Lung microvascular endothelial cell (primary cell): ENCODE results near the gene HNF1A. TPM values are rescaled to one million over a fixed set of nuclear protein-coding genes. Genes with fewer than 3 reads are reported as not detected.

Experiments used
- DNase-seq, 2 donors: peaks; one replicate each; pipeline versions ENCODE4 v3.0.0 to v3.0.0-alpha.2; 2010; ENCODE audit warnings: low read depth in 2 of 2
- total RNA-seq: library from RNA; depleted of rRNA; stranded (reverse); fragments of >200 nt; gene quantifications from 2 replicates; pipeline ENCODE4 v1.2.1, GENCODE V29; 2014

The HNF1A gene
- total RNA-seq, 1 donor from 2014 or later: not detected

DNA sequence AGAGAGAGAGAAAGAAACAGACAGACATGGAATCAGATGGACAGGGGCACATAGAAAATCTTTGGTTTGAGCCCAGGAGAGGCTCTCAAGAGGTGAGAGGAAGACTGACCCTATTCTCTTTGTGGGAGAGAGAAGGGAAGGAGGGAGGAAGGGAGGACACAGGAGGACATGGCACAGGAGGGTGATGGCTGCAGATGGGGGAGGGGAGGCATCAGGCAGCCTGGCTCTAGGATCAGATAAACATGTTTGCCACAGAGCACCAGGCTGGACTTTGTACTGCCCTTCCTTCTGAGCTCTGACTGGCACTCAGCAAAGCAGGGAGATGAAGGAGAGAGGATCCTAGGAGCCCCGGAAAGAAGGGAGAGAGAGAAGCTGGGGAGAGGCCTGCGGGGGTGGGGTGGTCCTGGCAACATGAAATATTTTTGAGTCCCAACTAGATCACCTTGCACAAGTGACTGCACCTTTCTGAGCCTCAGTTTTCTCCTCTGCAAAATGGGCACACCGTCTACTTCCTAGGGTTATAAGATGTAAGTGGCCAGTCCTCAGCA, 6.1 kb downstream of the HNF1A start:
- DNase-seq: no peak

DNA sequence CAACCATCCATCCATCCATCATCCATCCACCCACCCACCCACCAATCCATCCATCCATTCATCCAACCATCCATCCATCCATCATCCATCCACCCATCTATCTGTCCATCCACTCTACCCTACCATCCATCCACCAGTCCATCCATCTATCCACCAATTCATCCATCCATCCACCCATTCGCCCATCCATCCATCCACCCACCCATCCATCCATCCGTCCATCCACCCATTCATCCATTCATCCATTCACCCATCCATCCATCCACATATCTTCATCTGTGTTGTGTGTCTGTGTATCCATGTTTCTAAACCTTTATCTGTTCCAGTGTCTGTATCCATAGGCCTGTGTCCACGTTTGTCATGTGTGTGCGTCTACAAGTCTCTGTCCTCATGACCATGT, 9.9 kb downstream of the HNF1A start:
- DNase-seq: no peak

DNA sequence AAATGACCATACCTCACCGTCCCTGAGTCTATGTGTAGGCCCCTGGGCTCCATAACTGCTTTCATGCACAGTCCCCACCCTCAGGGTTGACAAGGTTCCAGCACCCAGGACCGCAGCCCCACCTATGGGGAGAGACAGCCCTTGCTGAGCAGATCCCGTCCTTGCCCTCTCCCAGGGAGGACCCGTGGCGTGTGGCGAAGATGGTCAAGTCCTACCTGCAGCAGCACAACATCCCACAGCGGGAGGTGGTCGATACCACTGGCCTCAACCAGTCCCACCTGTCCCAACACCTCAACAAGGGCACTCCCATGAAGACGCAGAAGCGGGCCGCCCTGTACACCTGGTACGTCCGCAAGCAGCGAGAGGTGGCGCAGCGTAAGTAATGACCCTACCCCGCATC, 10.3 kb downstream of the HNF1A start:
- no peak for DNase-seq

DNA sequence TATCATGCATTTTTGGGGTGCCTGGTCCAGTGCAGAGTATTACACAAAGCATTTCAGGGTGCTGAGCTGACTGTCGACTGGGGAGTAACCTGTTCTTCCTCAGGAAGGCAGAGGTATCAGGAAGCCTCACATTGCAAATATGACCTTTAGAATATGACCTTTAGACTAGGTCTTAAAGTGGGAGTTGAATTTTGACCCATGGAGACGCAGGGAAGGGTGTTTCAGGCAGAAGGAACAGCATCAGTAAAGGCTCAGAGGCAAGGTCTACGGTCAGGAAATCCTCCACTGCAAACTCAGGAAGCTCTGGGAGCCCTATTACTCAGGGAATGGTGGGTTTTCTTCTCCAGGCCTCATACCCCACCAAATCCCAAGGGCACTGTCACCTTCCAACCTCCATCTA, 11.3 kb downstream of the HNF1A start:
- DNase-seq: no peak

DNA sequence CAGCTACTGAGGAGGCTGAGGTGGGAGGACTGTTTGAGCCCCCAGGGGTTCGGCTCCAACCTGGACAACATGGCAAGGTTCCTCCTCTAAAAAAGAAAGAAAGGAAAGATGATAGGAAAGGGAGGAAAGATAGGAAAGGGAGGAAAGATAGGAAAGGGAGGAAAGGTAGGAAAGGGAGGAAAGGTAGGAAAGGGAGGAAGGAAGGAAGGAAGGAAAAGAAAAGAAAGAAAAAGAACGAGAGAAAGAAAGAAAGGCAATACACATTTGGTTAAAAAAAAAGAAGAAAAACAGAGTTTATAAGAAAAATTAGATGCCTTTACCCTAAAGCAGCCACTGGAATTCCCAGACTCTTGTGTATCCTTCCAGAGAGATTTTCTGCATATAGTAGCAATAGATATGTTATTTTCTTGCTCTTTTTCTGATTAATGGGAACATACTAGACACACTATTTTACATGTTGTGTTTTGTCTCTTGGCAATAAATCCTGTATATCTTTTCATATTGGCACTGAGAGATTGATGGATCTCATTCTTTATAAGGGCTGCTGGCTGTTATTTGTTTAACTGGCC, 12.2 kb downstream of the HNF1A start:
- DNase-seq: no peak

DNA sequence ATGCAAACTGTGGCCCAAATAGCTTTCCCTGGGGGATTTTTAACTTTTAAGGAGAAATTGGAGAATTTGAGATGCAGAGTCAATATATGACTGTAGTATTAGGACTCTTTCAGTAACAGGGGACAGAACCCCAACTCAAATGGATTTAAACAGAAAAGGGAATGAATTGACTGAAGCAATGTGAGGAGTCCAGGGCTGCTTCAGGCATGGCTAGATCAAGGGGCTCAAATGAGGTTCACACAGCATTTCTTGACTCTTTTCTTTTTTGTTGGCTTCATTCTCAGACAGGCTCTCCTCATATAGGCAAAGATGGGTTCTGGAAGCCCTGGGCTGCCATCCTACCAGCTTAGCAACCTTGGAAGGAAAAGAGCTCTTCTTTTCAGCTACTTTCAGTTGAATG, 13.6 kb downstream of the HNF1A start:
- DNase-seq: no peak

DNA sequence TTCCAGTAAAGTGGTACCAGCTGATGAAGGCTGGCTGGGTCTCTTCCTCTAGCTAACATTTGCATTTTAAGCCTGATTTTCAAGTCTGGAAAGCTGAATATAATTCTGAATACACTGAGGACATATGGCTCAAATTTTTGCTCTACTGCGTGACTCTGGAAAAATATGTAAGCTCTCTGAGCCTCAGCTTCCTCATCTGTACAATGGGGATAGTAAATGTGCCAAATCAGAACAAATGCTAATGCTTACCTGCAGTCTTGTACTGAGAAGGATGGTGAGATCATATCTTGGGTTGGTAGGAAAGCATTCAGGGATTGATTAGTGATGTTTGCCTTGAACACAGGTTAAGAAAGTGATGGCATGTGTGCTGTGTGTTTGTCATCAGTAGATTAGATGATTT, 14.6 kb downstream of the HNF1A start:
- DNase-seq: no peak

DNA sequence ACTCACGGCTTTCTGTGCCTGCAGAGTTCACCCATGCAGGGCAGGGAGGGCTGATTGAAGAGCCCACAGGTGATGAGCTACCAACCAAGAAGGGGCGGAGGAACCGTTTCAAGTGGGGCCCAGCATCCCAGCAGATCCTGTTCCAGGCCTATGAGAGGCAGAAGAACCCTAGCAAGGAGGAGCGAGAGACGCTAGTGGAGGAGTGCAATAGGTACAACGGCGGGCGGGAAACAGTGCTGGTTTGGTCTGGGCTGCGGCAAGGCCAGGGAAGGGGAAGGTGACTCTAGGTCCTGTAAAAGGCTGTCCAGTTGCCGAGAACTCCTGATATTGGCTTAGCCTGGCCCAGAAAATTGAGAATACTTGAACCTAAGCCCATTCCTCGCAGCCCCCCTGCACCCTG, 15.2 kb downstream of the HNF1A start:
- DNase-seq: no peak

DNA sequence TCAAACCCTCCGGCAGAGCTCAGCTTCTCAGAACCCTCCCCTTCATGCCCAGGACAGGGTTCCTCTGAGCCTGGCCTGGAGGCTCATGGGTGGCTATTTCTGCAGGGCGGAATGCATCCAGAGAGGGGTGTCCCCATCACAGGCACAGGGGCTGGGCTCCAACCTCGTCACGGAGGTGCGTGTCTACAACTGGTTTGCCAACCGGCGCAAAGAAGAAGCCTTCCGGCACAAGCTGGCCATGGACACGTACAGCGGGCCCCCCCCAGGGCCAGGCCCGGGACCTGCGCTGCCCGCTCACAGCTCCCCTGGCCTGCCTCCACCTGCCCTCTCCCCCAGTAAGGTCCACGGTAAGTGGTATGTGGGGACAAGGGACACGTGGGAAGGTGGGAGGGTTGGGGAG, 15.7 kb downstream of the HNF1A start:
- no peak for DNase-seq

DNA sequence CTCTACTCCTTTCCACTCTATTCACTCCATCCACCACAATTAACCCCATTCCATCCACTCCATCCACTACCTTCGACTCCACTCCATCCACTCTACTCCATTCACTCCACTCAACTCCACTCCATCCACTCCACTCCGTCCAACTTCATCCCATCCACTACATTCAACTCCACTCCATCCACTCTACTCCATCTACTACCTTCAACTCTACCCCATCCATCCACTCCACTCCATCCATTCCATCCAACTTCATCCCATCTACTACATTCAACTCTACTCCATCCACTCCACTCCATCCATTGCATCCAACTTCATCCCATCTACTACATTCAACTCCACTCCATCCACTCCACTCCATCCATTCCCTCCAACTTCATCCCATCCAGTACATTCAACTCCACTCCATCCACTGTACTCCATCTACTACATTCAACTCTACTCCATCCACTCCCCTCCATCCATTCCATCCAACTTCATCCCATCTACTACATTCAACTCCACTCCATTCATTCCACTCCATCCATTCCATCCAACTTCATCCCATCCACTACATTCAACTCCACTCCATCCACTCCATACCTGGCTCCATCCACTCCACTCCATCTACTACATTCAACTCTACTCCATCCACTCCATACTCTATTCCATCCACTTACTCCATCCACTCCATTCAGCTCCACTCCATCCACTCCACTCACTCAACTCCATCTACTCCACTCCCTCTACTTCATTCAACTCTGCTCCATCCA, 16.4 kb downstream of the HNF1A start:
- peak in 1 of 2 donors; percentile 23 for DNase-seq

DNA sequence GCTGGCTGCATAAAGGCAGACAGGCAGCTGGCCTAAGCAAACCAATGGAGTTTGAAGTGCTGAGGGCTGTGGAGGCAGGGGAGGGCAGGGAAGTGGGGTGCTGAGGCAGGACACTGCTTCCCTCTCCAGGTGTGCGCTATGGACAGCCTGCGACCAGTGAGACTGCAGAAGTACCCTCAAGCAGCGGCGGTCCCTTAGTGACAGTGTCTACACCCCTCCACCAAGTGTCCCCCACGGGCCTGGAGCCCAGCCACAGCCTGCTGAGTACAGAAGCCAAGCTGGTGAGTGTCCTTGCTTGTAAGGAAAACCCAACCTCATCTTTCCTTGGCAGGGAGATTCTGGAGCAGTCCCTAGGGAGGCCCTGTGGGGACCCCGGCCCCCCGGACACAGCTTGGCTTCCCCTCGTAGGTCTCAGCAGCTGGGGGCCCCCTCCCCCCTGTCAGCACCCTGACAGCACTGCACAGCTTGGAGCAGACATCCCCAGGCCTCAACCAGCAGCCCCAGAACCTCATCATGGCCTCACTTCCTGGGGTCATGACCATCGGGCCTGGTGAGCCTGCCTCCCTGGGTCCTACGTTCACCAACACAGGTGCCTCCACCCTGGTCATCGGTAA, 17.9 kb downstream of the HNF1A start:
- no peak for DNase-seq

DNA sequence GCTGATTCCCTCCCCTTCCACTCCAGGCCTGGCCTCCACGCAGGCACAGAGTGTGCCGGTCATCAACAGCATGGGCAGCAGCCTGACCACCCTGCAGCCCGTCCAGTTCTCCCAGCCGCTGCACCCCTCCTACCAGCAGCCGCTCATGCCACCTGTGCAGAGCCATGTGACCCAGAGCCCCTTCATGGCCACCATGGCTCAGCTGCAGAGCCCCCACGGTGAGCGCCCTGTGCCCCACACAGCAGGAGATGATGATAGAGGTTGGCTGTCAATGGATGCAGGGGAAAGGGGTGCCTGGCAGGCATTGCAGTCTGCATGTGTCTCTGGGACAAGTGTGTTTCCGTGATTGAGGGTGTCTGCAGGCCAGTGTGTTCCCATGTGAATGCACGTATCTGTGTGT, 19.1 kb downstream of the HNF1A start:
- no peak for DNase-seq

DNA sequence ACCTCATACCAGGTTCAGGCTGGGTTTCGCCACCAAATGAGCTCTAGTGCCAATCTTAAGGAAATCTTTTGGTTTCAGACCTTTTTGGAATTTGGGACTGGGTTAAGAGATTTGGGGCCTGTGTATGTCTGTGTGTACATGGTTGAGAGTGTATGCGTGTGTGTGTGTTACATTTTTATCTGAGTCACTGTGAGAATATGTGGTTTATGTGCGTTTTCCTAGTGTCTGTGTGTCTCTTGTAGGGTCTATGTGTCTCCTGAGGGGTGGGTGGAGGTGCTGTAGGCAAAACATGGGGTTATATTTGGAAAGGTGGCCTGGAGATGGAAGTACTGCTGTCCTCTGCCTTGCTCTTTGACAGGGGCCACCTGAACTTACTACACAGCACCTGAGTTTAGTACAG, 20.1 kb downstream of the HNF1A start:
- no peak for DNase-seq

DNA sequence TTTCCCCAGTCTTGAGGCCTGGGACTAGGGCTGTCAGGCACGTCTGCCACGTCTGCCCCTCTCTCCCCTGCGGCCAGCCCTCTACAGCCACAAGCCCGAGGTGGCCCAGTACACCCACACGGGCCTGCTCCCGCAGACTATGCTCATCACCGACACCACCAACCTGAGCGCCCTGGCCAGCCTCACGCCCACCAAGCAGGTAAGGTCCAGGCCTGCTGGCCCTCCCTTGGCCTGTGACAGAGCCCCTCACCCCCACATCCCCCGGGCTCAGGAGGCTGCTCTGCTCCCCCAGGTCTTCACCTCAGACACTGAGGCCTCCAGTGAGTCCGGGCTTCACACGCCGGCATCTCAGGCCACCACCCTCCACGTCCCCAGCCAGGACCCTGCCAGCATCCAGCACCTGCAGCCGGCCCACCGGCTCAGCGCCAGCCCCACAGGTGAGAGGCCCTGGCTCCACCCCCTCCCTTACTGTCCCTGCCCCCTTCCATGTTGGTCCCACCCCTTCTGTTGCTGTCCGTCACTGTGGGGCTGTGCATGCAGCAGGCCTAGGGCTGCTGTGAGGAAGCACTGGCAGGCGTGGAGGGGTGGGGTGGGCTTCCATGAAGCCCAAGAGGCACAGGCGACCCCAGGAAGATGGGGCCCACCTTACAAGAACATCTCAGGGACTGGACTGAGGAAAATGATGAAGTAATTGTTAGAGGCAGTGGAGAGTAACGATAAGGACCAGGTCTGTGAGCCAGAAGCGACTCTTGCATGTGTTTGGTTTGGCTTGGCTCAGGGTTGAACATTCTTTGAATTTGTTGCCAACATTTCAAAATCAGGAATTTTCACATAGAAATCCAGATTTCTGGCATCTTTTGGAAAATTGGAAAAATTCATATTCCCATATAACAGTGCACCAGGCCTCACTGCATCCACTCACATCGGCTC, 21.1 kb downstream of the HNF1A start:
- DNase-seq: peak in 1 of 2 donors; percentile 36

DNA sequence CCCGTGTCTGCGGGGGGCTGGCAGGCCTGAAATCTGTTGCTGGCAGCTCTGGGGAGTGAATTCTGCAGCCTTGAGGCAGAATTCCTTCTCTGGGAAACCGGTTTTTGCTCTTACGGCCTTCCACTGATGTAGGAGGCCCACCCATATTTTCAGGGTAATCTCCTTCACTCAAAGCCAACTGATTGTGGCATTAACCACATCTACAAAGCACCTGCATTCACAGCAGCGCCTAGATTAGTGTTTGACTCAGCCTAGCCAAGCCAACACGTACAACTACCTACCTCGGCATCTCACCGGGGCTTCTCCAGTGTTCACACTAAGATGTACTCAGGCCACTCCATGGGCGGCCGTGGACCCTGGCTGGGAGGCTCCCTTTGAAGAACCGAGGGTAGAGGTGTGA, 22.2 kb downstream of the HNF1A start:
- no peak for DNase-seq

DNA sequence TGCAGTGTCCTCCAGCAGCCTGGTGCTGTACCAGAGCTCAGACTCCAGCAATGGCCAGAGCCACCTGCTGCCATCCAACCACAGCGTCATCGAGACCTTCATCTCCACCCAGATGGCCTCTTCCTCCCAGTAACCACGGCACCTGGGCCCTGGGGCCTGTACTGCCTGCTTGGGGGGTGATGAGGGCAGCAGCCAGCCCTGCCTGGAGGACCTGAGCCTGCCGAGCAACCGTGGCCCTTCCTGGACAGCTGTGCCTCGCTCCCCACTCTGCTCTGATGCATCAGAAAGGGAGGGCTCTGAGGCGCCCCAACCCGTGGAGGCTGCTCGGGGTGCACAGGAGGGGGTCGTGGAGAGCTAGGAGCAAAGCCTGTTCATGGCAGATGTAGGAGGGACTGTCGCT, 22.7 kb downstream of the HNF1A start:
- no peak for DNase-seq

DNA sequence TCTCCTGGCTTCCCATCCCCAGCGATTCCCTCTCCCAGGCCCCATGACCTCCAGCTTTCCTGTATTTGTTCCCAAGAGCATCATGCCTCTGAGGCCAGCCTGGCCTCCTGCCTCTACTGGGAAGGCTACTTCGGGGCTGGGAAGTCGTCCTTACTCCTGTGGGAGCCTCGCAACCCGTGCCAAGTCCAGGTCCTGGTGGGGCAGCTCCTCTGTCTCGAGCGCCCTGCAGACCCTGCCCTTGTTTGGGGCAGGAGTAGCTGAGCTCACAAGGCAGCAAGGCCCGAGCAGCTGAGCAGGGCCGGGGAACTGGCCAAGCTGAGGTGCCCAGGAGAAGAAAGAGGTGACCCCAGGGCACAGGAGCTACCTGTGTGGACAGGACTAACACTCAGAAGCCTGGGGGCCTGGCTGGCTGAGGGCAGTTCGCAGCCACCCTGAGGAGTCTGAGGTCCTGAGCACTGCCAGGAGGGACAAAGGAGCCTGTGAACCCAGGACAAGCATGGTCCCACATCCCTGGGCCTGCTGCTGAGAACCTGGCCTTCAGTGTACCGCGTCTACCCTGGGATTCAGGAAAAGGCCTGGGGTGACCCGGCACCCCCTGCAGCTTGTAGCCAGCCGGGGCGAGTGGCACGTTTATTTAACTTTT, 23.6 kb downstream of the HNF1A start:
- DNase-seq: peak in 1 of 2 donors; percentile 51

DNA sequence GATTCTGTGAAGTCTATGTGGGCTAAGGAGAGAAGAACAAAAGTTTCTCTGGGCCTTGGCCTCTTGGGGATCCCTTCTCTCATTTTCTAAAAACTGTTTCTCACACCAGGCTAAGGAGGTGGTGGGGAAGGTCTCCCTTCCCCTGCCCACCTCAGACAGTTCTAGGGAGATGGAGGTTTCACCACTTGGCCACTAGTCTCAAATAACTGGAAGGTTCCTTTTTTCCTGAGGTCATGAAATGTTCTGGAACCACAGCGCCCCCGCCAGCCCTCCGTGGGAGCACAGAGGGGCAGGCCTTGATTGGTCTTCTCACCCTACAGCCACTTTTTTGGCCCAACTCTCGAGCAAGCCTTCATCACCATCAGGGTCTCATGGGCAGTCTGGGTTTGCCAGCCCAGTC, 25.3 kb downstream of the HNF1A start:
- no peak for DNase-seq

DNA sequence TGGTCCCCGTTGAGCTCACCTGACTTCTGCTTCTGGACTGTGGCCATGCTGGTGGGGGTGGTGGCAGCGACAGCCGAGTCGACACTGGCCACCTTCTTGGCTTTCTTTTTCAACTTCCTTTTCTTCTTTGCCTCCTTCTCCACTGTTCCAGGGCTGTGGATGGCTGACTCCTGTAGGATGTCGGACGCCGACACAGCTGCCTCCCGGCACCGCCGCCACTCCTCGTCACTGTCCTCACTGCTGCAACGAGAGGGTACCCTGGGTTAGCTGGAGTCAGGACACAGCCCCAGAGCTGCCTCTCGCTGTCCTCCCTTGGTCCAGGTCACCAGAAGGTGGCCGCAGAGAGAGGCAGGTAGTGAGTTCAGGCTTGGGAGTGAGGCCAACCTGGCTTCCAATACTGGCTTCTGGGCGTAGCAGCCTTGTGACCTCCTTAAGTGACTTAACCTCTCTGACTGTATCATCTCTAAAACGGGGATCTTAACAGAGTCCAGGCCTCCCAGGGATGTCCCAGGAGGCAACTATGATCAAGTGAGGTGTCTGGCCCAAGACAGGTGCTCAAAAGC, 26.0 kb downstream of the HNF1A start:
- DNase-seq: no peak

DNA sequence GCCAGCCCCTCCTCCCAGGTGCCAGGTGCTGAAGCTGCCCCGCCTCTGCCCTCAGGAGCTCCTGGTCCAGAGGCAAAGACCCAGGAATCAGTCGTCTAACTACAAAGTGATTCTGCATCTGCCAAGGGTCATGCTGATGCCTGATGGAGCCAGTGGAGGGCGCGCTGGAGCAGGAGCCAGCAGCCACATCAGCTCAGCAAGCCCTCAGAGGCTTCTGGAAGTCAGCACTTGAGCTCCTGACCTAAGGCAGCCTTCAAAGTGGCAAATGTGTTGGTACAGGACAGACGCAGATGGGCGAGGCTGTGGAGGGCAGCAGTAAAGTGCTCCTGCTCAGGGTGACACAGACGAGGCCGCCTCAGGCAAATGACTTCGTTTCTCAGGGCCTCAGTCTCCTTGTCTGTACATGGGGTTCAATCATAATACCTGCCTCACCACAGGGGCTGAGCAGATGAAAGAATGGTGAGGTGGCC, 27.0 kb downstream of the HNF1A start:
- peak; percentile 63 to 73 for DNase-seq
